C4-2B (cell line): Measurements from ENCODE around the gene KRTAP16-1.

ENCODE experiments used
- CTCF ChIP-seq: fragments of 450-650 bp; conservative IDR thresholded peaks from 2 replicates; pipeline ENCODE4 v1.5.1; 2017; ENCODE audit warnings: mild to moderate bottlenecking
- ZFX ChIP-seq: fragments of 450-650 bp; IDR thresholded peaks from 2 replicates; pipeline ENCODE4 v1.6.1; 2017

- TF ChIP-seq CTCF (peak; percentile 52), ZFX (no peak)
These were observed 15.3 kb upstream of the KRTAP16-1 start for GRCh38 chr17:41324180-41325075.
